Mammary epithelial cell (primary cell): ENCODE measurements around the gene KIF18A.

ENCODE experiments used
- EZH2 ChIP-seq: IDR thresholded peaks from 2 replicates; pipeline ENCODE4 v1.6.1; 2012; ENCODE audit warnings: low read length, inconsistent platforms, borderline replicate concordance
- TF ChIP-seq, protein P1 (sequence below), 2 donors: IDR thresholded peaks in 1 of 2; conservative IDR thresholded peaks in 1 of 2; 2 replicates each; pipeline ENCODE4 v1.5.1; 2011 to 2012; ENCODE audit warnings: inconsistent platforms in 2 of 2, low read length in 2 of 2, mild to moderate bottlenecking in 2 of 2, control low read depth in 1 of 2, low read depth in 1 of 2; ENCODE audit not compliant: insufficient read depth in 1 of 2; ENCODE audit errors: extremely low read depth in 1 of 2

DNA sequence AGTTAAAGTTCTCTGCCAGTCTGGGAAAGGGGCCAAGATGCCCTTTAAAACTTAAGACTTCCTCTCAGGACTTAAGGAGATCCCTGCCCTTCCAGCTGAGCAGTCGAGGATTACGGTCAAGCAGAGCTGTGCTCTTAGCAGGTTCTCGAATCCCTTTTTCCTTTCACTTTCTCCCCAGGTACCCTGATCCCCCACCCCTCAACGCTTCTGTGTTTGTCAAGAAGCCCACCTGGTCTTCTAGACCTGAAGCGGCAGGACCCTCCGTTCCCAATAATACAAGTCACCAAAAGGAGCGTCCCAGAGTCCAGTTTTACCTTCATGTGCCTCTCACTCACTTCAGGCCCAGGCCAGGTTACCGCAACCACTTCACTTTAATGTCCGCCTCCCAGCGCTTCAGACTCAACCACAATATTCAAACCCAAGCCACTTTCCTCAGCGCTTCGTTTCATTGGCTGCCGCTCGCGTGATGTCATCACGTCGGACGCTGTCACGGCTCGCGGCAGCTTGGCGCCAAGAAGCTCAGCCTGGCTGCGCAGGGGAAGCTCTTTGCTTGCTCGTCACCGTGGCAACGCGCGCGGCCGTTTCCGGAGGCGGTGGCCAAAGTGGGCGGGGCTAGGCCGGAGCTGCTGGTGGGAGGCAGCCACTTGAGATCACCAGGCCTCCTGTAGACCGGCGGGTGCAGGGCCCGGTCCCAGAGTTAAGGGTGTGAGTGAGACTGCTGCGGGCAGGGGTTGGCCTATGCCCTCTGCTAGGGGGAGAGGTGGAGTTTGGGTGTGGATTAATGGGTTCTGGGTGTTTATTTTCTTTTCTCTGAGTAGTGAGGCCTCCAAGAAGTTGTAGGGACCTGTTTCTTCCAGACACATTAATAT lies at the start of gene KIF18A, which contains the start of gene METTL15:
- TF ChIP-seq, protein P1, sequence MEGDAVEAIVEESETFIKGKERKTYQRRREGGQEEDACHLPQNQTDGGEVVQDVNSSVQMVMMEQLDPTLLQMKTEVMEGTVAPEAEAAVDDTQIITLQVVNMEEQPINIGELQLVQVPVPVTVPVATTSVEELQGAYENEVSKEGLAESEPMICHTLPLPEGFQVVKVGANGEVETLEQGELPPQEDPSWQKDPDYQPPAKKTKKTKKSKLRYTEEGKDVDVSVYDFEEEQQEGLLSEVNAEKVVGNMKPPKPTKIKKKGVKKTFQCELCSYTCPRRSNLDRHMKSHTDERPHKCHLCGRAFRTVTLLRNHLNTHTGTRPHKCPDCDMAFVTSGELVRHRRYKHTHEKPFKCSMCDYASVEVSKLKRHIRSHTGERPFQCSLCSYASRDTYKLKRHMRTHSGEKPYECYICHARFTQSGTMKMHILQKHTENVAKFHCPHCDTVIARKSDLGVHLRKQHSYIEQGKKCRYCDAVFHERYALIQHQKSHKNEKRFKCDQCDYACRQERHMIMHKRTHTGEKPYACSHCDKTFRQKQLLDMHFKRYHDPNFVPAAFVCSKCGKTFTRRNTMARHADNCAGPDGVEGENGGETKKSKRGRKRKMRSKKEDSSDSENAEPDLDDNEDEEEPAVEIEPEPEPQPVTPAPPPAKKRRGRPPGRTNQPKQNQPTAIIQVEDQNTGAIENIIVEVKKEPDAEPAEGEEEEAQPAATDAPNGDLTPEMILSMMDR (conservative IDR thresholded peaks at IDR 0.05 in 1 of 2, IDR thresholded peaks at IDR 0.05 in 1 of 2; ENCODE audit: extremely low read depth in 1 of 2, insufficient read depth in 1 of 2, low read depth in 1 of 2, low read length in 2 of 2): no peak
- TF ChIP-seq EZH2: no peak
